ENCODE measurements around the gene NLGN1. TPM values are rescaled to one million over a fixed set of nuclear protein-coding genes. Genes with fewer than 3 reads are reported as not detected.

NLGN1 gene
- total RNA-seq, 1 donor from 2014 or later: not detected

GRCh38 chr3:173796405-173796804 is 398.9 kb downstream of the NLGN1 start:
- H3K4me1 Mint-ChIP-seq (ENCODE audit: low read depth): no peaks in the 10 kb centered on the region
- H3K27me3 Mint-ChIP-seq (ENCODE audit: low read depth): peaks cover 7% of the 10 kb centered on the region
- no peak overlapping the region for H3K4me3 Mint-ChIP-seq (ENCODE audit: unreplicated experiment)
- no peak for DNase-seq (ENCODE audit: low spot score)
- no peaks in the 10 kb centered on the region for H3K9me3 Mint-ChIP-seq (ENCODE audit: low read depth)
- H3K27ac Mint-ChIP-seq (ENCODE audit: unreplicated experiment): no peak overlapping the region
- TF ChIP-seq CTCF (IDR thresholded peaks at IDR 0.05): no peak
- H3K36me3 Mint-ChIP-seq (ENCODE audit: low read depth): no peaks in the 10 kb centered on the region

GRCh38 chr3:173796890-173797289 is 399.3 kb downstream of the NLGN1 start:
- TF ChIP-seq CTCF (IDR thresholded peaks at IDR 0.05): no peak
- no peak overlapping the region for H3K4me3 Mint-ChIP-seq (ENCODE audit: unreplicated experiment)
- H3K9me3 Mint-ChIP-seq (ENCODE audit: low read depth): no peaks in the 10 kb centered on the region
- no peak overlapping the region for H3K27ac Mint-ChIP-seq (ENCODE audit: unreplicated experiment)
- no peaks in the 10 kb centered on the region for H3K36me3 Mint-ChIP-seq (ENCODE audit: low read depth)
- H3K4me1 Mint-ChIP-seq (ENCODE audit: low read depth): no peaks in the 10 kb centered on the region
- peaks cover 7% of the 10 kb centered on the region for H3K27me3 Mint-ChIP-seq (ENCODE audit: low read depth)
- DNase-seq (ENCODE audit: low spot score): no peak

GRCh38 chr3:173799060-173799816 is 401.7 kb downstream of the NLGN1 start:
- DNase-seq (ENCODE audit: low spot score): no peak
- H3K4me3 Mint-ChIP-seq (ENCODE audit: unreplicated experiment): no peak overlapping the region
- no peak overlapping the region for H3K27ac Mint-ChIP-seq (ENCODE audit: unreplicated experiment)
- TF ChIP-seq CTCF (IDR thresholded peaks at IDR 0.05): no peak
- H3K9me3 Mint-ChIP-seq (ENCODE audit: low read depth): no peaks in the 10 kb centered on the region
- H3K27me3 Mint-ChIP-seq (ENCODE audit: low read depth): peaks cover 2% of the 10 kb centered on the region
- H3K36me3 Mint-ChIP-seq (ENCODE audit: low read depth): no peaks in the 10 kb centered on the region
- no peaks in the 10 kb centered on the region for H3K4me1 Mint-ChIP-seq (ENCODE audit: low read depth)

GRCh38 chr3:173800154-173800553 is 402.6 kb downstream of the NLGN1 start:
- TF ChIP-seq CTCF (IDR thresholded peaks at IDR 0.05): no peak
- no peak overlapping the region for H3K27ac Mint-ChIP-seq (ENCODE audit: unreplicated experiment)
- DNase-seq (ENCODE audit: low spot score): no peak
- H3K4me3 Mint-ChIP-seq (ENCODE audit: unreplicated experiment): no peak overlapping the region
- H3K27me3 Mint-ChIP-seq (ENCODE audit: low read depth): peaks cover 2% of the 10 kb centered on the region
- no peaks in the 10 kb centered on the region for H3K9me3 Mint-ChIP-seq (ENCODE audit: low read depth)
- no peaks in the 10 kb centered on the region for H3K4me1 Mint-ChIP-seq (ENCODE audit: low read depth)
- H3K36me3 Mint-ChIP-seq (ENCODE audit: low read depth): no peaks in the 10 kb centered on the region

- Mint-ChIP-seq H3K4me3 (ENCODE audit: unreplicated experiment) (no peak overlapping the region), H3K27ac (ENCODE audit: unreplicated experiment) (peak overlapping the region; percentile 43)
Measured at GRCh38 chr3:173814809-173815208, 417.3 kb downstream of the NLGN1 start.

More at GRCh38 chr3:173814809-173815208, 417.3 kb downstream of the NLGN1 start:
- no peak for DNase-seq (ENCODE audit: low spot score)
- Mint-ChIP-seq H3K36me3 (ENCODE audit: low read depth) (no peaks in the 10 kb centered on the region), H3K9me3 (ENCODE audit: low read depth) (no peaks in the 10 kb centered on the region), H3K27me3 (ENCODE audit: low read depth) (no peaks in the 10 kb centered on the region), H3K4me1 (ENCODE audit: low read depth) (no peaks in the 10 kb centered on the region)
- no peak for TF ChIP-seq CTCF (IDR thresholded peaks at IDR 0.05)
